SH-SY5Y (cell line): ENCODE results near the gene HPCAL1.

ENCODE experiments used
- GATA2 ChIP-seq: IDR thresholded peaks from 2 replicates; pipeline ENCODE4 v1.6.1; 2011; ENCODE audit warnings: mild to moderate bottlenecking, low read depth, low read length
- GATA3 ChIP-seq: IDR thresholded peaks from 2 replicates; pipeline ENCODE4 v1.6.1; 2011; ENCODE audit warnings: low read depth, mild to moderate bottlenecking, low read length, moderate library complexity

GRCh38 chr2:10279946-10280463 is 22.7 kb upstream of the HPCAL1 start:
- TF ChIP-seq GATA3 (no peak), GATA2 (no peak)
